ENCODE measurements around the gene IFNGR1. TPM values are rescaled to one million over a fixed set of nuclear protein-coding genes. Genes with fewer than 3 reads are reported as not detected.
A peak's percentile ranks its signal among the peaks of the same experiment; 100 is the strongest.

Gene IFNGR1
- total and polyA plus RNA-seq, 5 donors from 2014 or later = 30.7 to 44.4 (median 37.3) TPM

DNA sequence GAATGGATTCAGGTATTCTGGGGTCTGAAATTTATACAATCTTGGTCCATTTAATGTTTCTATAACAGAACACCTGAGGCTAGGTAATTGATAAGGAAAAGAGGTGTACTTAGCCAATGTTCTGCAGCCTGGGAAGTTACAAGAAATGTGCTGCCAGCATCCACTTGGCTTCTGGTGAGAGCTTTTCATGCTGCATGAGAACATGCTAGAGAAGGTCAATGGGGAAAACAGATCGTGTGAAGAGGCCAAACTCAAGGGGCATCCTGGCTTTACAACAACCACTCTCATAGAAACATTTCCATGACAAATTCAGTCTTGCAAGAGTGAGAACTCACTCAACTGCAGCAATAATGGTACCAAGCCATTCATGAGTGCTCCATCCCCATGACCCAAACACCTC, 62.5 kb downstream of the IFNGR1 start:
- no peaks in the 10 kb centered on the region for H3K36me3 Mint-ChIP-seq
- no peak overlapping the region for H3K27ac ChIP-seq (ENCODE audit: insufficient read depth, low read length, poor library complexity, severe bottlenecking)
- H3K9me3 ChIP-seq (ENCODE audit: control insufficient read depth in 2 of 2, low read length in 2 of 2) = no peaks in the 10 kb centered on the region
- H3K4me3 ChIP-seq (ENCODE audit: low read depth, low read length) = no peak overlapping the region
- peaks cover 14% of the 10 kb centered on the region for H3K27me3 Mint-ChIP-seq
- ATAC-seq (ENCODE audit: low read depth in 2 of 2) = no peak
- H3K4me3 Mint-ChIP-seq = no peak overlapping the region
- no peak for DNase-seq
- no peaks in the 10 kb centered on the region for H3K36me3 ChIP-seq (ENCODE audit: control insufficient read depth, insufficient read depth, low read length)
- H3K4me1 Mint-ChIP-seq = peaks cover 0 to 8% (median 6%) of the 10 kb centered on the region in 4 donors
- no peak overlapping the region for H3K27ac Mint-ChIP-seq
- no peaks in the 10 kb centered on the region for H3K4me1 ChIP-seq (ENCODE audit: control insufficient read depth, insufficient read depth, low read length, poor library complexity, severe bottlenecking)
- peaks cover 0 to 3% (median 0%) of the 10 kb centered on the region in 7 donors for H3K9me3 Mint-ChIP-seq
- H3K27me3 ChIP-seq (ENCODE audit: control insufficient read depth, insufficient read depth, low read length) = no peaks in the 10 kb centered on the region

DNA sequence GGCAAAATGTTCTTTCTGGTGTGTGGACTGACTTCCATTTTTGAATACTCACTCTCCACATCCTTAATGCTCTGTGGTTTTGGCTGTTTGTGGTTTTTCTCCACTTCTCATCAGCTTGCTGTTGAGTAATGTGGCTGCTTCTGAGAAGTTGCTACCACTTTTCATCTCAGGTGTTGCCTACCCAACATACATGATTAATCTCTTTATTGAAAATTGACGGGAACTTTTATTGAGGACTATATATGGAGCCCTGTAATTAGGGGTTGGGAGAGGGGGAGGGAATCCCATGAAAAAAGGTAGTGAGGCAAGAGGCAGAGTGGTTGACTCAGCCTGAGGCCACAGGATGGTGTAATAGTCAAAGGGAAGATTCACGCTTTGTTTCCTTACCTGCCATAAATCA, 63.4 kb downstream of the IFNGR1 start:
- peak overlapping the region in 1 of 3 donors; percentile 53 for H3K27ac Mint-ChIP-seq
- Histone ChIP-seq H3K36me3 (ENCODE audit: control insufficient read depth, insufficient read depth, low read length) (no peaks in the 10 kb centered on the region), H3K27me3 (ENCODE audit: control insufficient read depth, insufficient read depth, low read length) (no peaks in the 10 kb centered on the region), H3K4me1 (ENCODE audit: control insufficient read depth, insufficient read depth, low read length, poor library complexity, severe bottlenecking) (no peaks in the 10 kb centered on the region), H3K4me3 (ENCODE audit: low read depth, low read length) (no peak overlapping the region), H3K27ac (ENCODE audit: insufficient read depth, low read length, poor library complexity, severe bottlenecking) (no peak overlapping the region), H3K9me3 (ENCODE audit: control insufficient read depth in 2 of 2, low read length in 2 of 2) (no peaks in the 10 kb centered on the region)
- H3K27me3 Mint-ChIP-seq = peaks cover 9% of the 10 kb centered on the region
- ATAC-seq (ENCODE audit: low read depth in 2 of 2) (peak; percentile 57 to 65), DNase-seq (peak in 2 of 3 donors; percentile 12 to 54)
- no peak overlapping the region for H3K4me3 Mint-ChIP-seq
- H3K9me3 Mint-ChIP-seq = peaks cover 0 to 3% (median 0%) of the 10 kb centered on the region in 7 donors
- H3K4me1 Mint-ChIP-seq = peaks cover 0 to 8% (median 6%) of the 10 kb centered on the region in 4 donors
- no peaks in the 10 kb centered on the region for H3K36me3 Mint-ChIP-seq

DNA sequence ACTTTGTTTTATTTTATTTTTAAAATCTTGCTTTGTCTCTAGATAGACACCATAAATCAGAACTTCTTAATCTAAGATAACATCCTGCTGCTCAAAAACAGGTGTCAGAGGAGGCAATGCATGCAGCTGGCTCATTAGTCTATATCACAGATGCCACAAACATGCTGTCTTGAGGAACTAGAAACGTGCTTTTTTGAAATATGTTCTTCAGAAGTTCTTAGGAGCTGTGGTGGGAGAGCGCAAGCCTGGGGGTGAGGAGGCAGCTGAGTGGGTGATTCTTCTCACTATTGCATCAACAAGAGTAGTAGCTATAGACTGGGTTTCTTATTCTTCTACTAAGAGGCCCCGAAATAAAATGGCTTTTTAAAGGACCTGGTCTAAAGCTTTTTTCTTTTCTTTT, 69.1 kb downstream of the IFNGR1 start:
- H3K4me3 Mint-ChIP-seq = no peak overlapping the region
- H3K27me3 Mint-ChIP-seq = peaks cover 22% of the 10 kb centered on the region
- no peak overlapping the region for H3K4me3 ChIP-seq (ENCODE audit: low read depth, low read length)
- ATAC-seq (ENCODE audit: low read depth in 2 of 2) (no peak), DNase-seq (no peak)
- H3K36me3 ChIP-seq (ENCODE audit: control insufficient read depth, insufficient read depth, low read length) = no peaks in the 10 kb centered on the region
- no peaks in the 10 kb centered on the region for H3K4me1 Mint-ChIP-seq
- no peaks in the 10 kb centered on the region for H3K4me1 ChIP-seq (ENCODE audit: control insufficient read depth, insufficient read depth, low read length, poor library complexity, severe bottlenecking)
- H3K9me3 ChIP-seq (ENCODE audit: control insufficient read depth in 2 of 2, low read length in 2 of 2) = no peaks in the 10 kb centered on the region
- H3K27ac ChIP-seq (ENCODE audit: insufficient read depth, low read length, poor library complexity, severe bottlenecking) = no peak overlapping the region
- no peaks in the 10 kb centered on the region for H3K36me3 Mint-ChIP-seq
- peak overlapping the region in 1 of 3 donors; percentile 48 for H3K27ac Mint-ChIP-seq
- H3K9me3 Mint-ChIP-seq = peaks cover 0 to 5% (median 0%) of the 10 kb centered on the region in 7 donors
- peaks cover 3% of the 10 kb centered on the region for H3K27me3 ChIP-seq (ENCODE audit: control insufficient read depth, insufficient read depth, low read length)

DNA sequence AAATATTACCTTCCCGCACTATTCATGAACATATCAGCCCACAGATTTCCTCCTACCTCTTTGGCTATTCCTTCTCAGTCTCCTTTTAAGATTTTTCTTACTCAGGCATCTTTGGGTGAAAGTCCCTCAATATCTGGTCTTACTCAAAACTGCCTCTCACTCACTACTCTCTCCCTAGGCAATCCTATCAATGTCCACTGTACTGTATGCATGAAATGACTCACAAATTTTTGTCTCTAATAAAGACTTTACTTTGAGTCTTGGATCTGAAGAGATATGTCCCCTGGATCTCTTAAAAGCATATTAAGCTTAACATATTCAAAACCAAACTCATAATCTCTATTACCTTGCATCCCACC, 70.2 kb downstream of the IFNGR1 start:
- H3K27me3 ChIP-seq (ENCODE audit: control insufficient read depth, insufficient read depth, low read length) = peaks cover 4% of the 10 kb centered on the region
- no peaks in the 10 kb centered on the region for H3K9me3 ChIP-seq (ENCODE audit: control insufficient read depth in 2 of 2, low read length in 2 of 2)
- no peaks in the 10 kb centered on the region for H3K4me1 Mint-ChIP-seq
- no peak overlapping the region for H3K4me3 Mint-ChIP-seq
- no peaks in the 10 kb centered on the region for H3K36me3 ChIP-seq (ENCODE audit: control insufficient read depth, insufficient read depth, low read length)
- no peaks in the 10 kb centered on the region for H3K4me1 ChIP-seq (ENCODE audit: control insufficient read depth, insufficient read depth, low read length, poor library complexity, severe bottlenecking)
- H3K27ac ChIP-seq (ENCODE audit: insufficient read depth, low read length, poor library complexity, severe bottlenecking) = no peak overlapping the region
- ATAC-seq (ENCODE audit: low read depth in 2 of 2) (no peak), DNase-seq (no peak)
- no peaks in the 10 kb centered on the region for H3K36me3 Mint-ChIP-seq
- no peak overlapping the region for H3K27ac Mint-ChIP-seq
- peaks cover 27% of the 10 kb centered on the region for H3K27me3 Mint-ChIP-seq
- peaks cover 0 to 5% (median 0%) of the 10 kb centered on the region in 7 donors for H3K9me3 Mint-ChIP-seq
- H3K4me3 ChIP-seq (ENCODE audit: low read depth, low read length) = no peak overlapping the region

DNA sequence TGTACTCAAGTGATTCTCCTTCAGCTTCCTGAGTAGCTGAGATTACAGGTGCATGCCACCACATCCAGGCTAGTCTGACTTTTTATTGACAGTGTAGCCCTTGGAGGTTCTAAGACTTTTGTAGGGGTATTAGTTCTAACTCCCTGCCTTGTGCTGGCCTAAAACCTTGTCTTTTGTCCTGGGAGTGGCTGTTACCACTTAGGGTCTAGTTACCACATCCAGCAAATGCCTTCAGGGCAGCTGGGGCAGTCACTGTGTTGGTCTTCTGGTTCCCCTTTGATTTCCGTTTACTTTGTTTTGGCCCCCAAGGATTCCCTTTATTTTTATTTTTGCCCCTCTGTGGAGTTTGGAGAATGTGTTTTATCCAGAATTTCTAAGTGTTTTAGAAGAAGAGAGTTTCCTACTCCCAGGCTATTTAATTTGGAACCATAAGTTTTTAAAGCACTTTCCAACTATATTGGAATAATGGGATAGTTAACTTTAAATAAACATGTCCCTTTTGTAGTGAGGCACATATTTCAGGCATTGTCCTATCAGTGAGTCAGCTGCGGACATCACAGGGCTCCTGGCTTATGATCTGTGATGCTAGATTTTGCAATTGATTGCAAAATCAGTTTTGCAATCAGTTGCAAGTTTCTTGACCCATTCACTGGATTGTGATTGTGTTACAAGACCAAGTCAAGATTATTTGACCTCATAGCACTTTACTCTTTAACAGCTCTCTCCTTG, 70.7 kb downstream of the IFNGR1 start:
- no peaks in the 10 kb centered on the region for H3K4me1 Mint-ChIP-seq
- no peak overlapping the region for H3K27ac ChIP-seq (ENCODE audit: insufficient read depth, low read length, poor library complexity, severe bottlenecking)

More for the DNA sequence above, 70.7 kb downstream of the IFNGR1 start:
- Histone ChIP-seq H3K4me3 (ENCODE audit: low read depth, low read length) (no peak overlapping the region), H3K36me3 (ENCODE audit: control insufficient read depth, insufficient read depth, low read length) (no peaks in the 10 kb centered on the region), H3K27me3 (ENCODE audit: control insufficient read depth, insufficient read depth, low read length) (peaks cover 6% of the 10 kb centered on the region), H3K4me1 (ENCODE audit: control insufficient read depth, insufficient read depth, low read length, poor library complexity, severe bottlenecking) (no peaks in the 10 kb centered on the region), H3K9me3 (ENCODE audit: control insufficient read depth in 2 of 2, low read length in 2 of 2) (no peaks in the 10 kb centered on the region)
- H3K27me3 Mint-ChIP-seq = peaks cover 29% of the 10 kb centered on the region
- H3K27ac Mint-ChIP-seq = no peak overlapping the region
- no peak for DNase-seq
- no peak overlapping the region for H3K4me3 Mint-ChIP-seq
- H3K9me3 Mint-ChIP-seq = peaks cover 0 to 3% (median 0%) of the 10 kb centered on the region in 7 donors
- no peak for ATAC-seq (ENCODE audit: low read depth in 2 of 2)
- H3K36me3 Mint-ChIP-seq = no peaks in the 10 kb centered on the region

Other genes starting within 250 kb of the IFNGR1 start
- gene IL20RA, start 174.4 kb downstream of the IFNGR1 start, total RNA-seq = not detected
- not detected for gene IL20RA, start 174.4 kb downstream of the IFNGR1 start, polyA plus RNA-seq
- not detected for gene IL22RA2, start 45.7 kb downstream of the IFNGR1 start, total RNA-seq
- not detected for gene IL22RA2, start 45.7 kb downstream of the IFNGR1 start, polyA plus RNA-seq

Data from CD4-positive, CD25-positive, alpha-beta regulatory T cell (primary cell).